Lung (tissue), 12 donors: ENCODE data around the gene SKA2. TPM values are rescaled to one million over a fixed set of nuclear protein-coding genes. Genes with fewer than 3 reads are reported as not detected.

Experiments used
- ATAC-seq: fragments of 200-7000 bp; cut with Tn5 transposase; one replicate; pipeline ENCODE4 v1.9.1; 2020; ENCODE audit warnings: moderate number of reproducible peaks; ENCODE audit not compliant: insufficient read depth, low FRiP score
- DNase-seq, 3 donors: peaks; one replicate each; pipeline ENCODE4 v3.0.0-alpha.2; 2013 to 2017
- H3K27ac ChIP-seq, 2 donors: one replicate each; pipeline ENCODE4 v1.5.1; 2013; ENCODE audit warnings: mild to moderate bottlenecking in 2 of 2, moderate library complexity in 2 of 2, control low read depth in 1 of 2, inconsistent platforms in 1 of 2, low read depth in 1 of 2, low read length in 1 of 2
- H3K27me3 ChIP-seq, 3 donors: one replicate each; pipeline ENCODE4 v1.5.1; 2013; ENCODE audit warnings: low read length in 2 of 3; ENCODE audit not compliant: control insufficient read depth in 3 of 3, insufficient read depth in 3 of 3
- H3K36me3 ChIP-seq, 4 donors: one replicate each; pipeline ENCODE4 v1.5.1; 2013; ENCODE audit warnings: low read length in 4 of 4, mild to moderate bottlenecking in 1 of 4, moderate library complexity in 1 of 4; ENCODE audit not compliant: control insufficient read depth in 4 of 4, insufficient read depth in 4 of 4
- H3K4me1 ChIP-seq, 5 donors: one replicate each; pipeline ENCODE4 v1.5.1; 2013; ENCODE audit warnings: low read length in 5 of 5, mild to moderate bottlenecking in 2 of 5, moderate library complexity in 1 of 5; ENCODE audit not compliant: control insufficient read depth in 5 of 5, insufficient read depth in 5 of 5
- H3K4me3 ChIP-seq: one replicate; pipeline ENCODE4 v1.5.1; 2013; ENCODE audit warnings: mild to moderate bottlenecking, control low read depth, moderate library complexity
- H3K9ac ChIP-seq, 2 donors: one replicate each; pipeline ENCODE4 v1.5.1; 2013; ENCODE audit warnings: low read length in 2 of 2, control low read depth in 1 of 2; ENCODE audit not compliant: insufficient read depth in 1 of 2
- H3K9me3 ChIP-seq, 4 donors: one replicate each; pipeline ENCODE4 v1.5.1; 2013; ENCODE audit warnings: low read length in 3 of 4, mild to moderate bottlenecking in 1 of 4, moderate library complexity in 1 of 4; ENCODE audit not compliant: control insufficient read depth in 4 of 4, insufficient read depth in 3 of 4
- WGBS, 2 donors: extraction: QIAGEN DNeasy Blood & Tissue Kit; methylation state at CpG; one replicate each; pipeline ENCODE4 v1.1.7; 2013; 5-methylcytosine and 5-hydroxymethylcytosine counted together
- polyA plus RNA-seq, 2 donors: library from polyadenylated mRNA; stranded (reverse); fragments of 200-250 nt; gene quantifications; one replicate each; pipeline ENCODE4 v1.2.1, GENCODE V29; 2013
- total RNA-seq, 2 donors: library from RNA; depleted of rRNA in 1 of 2; stranded (reverse); fragments of >200 nt in 1 of 2; gene quantifications; one replicate each; pipeline ENCODE4 v1.2.1, GENCODE V29; 2014 to 2021
- TF ChIP-seq, protein P1 (sequence below): IDR thresholded peaks from 2 replicates; pipeline ENCODE4 v1.5.1; 2012; ENCODE audit warnings: mild to moderate bottlenecking; ENCODE audit errors: control extremely low read depth, extremely low read depth
- donor health status: control.
- donor health status: control.
- donor health status: Bipolar disorder and iron deficiency.
- donor health status: healthy.
- donor health status: DM: yes; HTN: yes; CAD: no.

SKA2 gene
- total and polyA plus RNA-seq, 4 donors: 20.0 to 46.7 (median 29.0) TPM

DNA sequence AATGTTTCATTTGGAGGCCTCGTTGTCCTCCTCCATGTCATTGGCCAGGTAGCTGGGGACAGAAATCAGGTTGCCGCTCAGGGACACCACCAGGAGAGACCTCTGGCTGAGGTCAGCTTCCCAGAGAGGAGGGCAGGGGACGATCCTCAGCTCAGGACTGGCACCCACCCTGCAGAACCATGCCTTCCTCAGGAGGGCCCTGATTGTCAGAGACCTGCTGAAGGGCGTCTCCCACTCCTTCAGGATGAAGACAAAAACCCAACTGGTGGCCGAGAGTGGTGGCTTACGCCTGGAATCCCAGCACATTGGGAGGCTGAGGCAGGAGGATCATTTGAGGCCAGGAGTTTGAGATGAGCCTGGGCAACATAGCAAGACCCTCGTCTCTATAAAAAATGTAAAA, 20.1 kb upstream of the SKA2 start:
- Histone ChIP-seq H3K36me3 (peaks cover 0 to 4% (median 0%) of the 10 kb centered on the region in 4 donors), H3K9ac (no peak overlapping the region), H3K4me3 (no peak overlapping the region), H3K27ac (no peak overlapping the region), H3K9me3 (no peaks in the 10 kb centered on the region), H3K4me1 (no peaks in the 10 kb centered on the region), H3K27me3 (no peaks in the 10 kb centered on the region)
- TF ChIP-seq, protein P1, sequence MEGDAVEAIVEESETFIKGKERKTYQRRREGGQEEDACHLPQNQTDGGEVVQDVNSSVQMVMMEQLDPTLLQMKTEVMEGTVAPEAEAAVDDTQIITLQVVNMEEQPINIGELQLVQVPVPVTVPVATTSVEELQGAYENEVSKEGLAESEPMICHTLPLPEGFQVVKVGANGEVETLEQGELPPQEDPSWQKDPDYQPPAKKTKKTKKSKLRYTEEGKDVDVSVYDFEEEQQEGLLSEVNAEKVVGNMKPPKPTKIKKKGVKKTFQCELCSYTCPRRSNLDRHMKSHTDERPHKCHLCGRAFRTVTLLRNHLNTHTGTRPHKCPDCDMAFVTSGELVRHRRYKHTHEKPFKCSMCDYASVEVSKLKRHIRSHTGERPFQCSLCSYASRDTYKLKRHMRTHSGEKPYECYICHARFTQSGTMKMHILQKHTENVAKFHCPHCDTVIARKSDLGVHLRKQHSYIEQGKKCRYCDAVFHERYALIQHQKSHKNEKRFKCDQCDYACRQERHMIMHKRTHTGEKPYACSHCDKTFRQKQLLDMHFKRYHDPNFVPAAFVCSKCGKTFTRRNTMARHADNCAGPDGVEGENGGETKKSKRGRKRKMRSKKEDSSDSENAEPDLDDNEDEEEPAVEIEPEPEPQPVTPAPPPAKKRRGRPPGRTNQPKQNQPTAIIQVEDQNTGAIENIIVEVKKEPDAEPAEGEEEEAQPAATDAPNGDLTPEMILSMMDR: no peak
- 93 to 98% methylated on average over 7 of the region's 7 CpGs for WGBS, 2 donors
- DNase-seq (no peak), ATAC-seq (no peak)

DNA sequence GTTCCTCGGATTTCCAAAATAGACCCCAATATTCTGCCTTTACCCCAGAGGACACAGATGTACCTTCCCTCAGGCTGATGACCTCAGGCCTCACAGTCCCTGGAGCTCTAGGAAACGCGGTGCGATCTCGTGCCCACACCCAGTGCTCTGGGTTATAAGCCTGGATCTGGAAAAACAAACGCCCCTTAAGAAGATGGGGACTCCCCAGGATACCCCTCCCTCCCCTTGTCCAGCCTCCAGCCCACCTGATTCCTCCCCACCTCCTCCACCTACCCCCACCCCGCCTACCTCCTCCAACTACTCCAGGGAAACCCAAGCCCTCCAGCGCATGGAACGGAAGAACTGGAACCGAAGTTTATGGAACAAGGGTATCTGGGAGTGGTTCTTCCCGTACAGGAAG, 19.7 kb upstream of the SKA2 start:
- Histone ChIP-seq H3K27me3 (no peaks in the 10 kb centered on the region), H3K4me3 (no peak overlapping the region), H3K36me3 (peaks cover 0 to 4% (median 0%) of the 10 kb centered on the region in 4 donors), H3K9me3 (no peaks in the 10 kb centered on the region), H3K4me1 (no peaks in the 10 kb centered on the region), H3K27ac (no peak overlapping the region), H3K9ac (no peak overlapping the region)
- no peak for DNase-seq
- TF ChIP-seq, protein P1: no peak
- WGBS, 2 donors: 98 to 99% methylated on average over 11 of the region's 11 CpGs
- ATAC-seq: no peak

DNA sequence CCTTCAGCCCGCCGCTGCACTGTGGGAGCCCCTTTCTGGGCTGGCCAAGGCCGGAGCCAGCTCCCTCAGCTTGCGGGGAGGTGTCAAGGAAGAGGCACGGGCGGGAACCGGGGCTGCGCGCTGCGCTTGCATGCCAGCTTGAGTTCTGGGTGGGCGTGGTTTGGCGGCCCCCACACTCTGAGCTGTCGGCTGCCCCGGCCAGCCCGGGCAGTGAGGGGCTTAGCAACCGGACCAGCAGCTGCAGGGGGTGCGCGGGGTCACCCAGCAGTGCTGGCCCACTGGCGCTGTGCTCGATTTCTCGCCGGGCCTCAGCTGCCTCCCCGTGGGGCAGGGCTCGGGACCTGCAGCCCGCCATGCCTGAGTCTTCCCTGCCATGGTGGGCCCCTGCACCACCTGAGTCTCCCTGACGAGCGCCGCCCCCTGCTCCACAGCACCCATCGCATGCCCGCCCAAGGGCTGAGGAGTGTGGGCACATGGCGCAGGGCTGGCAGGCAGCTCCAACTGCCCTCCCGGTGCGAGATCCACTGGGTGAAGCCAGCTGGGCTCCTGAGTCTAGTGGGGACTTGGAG, 17.5 kb upstream of the SKA2 start:
- no peak for DNase-seq
- Histone ChIP-seq H3K27ac (no peak overlapping the region), H3K4me1 (no peaks in the 10 kb centered on the region), H3K36me3 (peaks cover 0 to 4% (median 0%) of the 10 kb centered on the region in 4 donors), H3K4me3 (no peak overlapping the region), H3K9me3 (no peaks in the 10 kb centered on the region), H3K9ac (no peak overlapping the region), H3K27me3 (no peaks in the 10 kb centered on the region)
- WGBS, 2 donors: 98% methylated on average over 32 to 33 of the region's 33 CpGs
- no peak for ATAC-seq
- TF ChIP-seq, protein P1: no peak

DNA sequence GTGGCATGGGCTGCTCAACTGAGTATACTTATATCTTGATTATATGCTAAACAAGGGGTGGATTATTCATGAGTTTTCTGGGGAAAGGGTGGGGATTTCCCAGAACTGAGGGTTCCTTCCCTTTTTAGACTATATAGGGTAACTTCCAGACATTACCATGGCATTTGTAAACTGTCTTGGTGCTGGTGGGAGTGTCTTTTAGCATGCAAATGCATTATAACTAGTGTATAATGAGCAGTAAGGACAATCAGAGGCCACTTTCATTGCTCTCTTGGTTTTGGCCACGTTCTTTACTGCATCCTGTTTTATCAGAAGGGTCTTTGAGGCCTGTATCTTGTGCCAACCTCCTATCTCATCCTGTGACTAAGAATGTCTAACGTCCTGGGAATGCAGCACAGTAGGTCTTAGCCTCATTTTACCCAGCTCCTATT, 12.6 kb upstream of the SKA2 start:
- 76 to 81% methylated on average over 2 of the region's 2 CpGs for WGBS, 2 donors
- TF ChIP-seq, protein P1: no peak
- Histone ChIP-seq H3K4me3 (no peak overlapping the region), H3K27me3 (no peaks in the 10 kb centered on the region), H3K9me3 (no peaks in the 10 kb centered on the region), H3K27ac (no peak overlapping the region), H3K4me1 (no peaks in the 10 kb centered on the region), H3K9ac (no peak overlapping the region), H3K36me3 (peaks cover 0 to under 1% (median 0%) of the 10 kb centered on the region in 4 donors)
- DNase-seq: no peak
- ATAC-seq: no peak
